ENCODE data around the gene RHOH.
A peak's percentile ranks its signal among the peaks of the same experiment; 100 is the strongest.

RHOH gene

DNA sequence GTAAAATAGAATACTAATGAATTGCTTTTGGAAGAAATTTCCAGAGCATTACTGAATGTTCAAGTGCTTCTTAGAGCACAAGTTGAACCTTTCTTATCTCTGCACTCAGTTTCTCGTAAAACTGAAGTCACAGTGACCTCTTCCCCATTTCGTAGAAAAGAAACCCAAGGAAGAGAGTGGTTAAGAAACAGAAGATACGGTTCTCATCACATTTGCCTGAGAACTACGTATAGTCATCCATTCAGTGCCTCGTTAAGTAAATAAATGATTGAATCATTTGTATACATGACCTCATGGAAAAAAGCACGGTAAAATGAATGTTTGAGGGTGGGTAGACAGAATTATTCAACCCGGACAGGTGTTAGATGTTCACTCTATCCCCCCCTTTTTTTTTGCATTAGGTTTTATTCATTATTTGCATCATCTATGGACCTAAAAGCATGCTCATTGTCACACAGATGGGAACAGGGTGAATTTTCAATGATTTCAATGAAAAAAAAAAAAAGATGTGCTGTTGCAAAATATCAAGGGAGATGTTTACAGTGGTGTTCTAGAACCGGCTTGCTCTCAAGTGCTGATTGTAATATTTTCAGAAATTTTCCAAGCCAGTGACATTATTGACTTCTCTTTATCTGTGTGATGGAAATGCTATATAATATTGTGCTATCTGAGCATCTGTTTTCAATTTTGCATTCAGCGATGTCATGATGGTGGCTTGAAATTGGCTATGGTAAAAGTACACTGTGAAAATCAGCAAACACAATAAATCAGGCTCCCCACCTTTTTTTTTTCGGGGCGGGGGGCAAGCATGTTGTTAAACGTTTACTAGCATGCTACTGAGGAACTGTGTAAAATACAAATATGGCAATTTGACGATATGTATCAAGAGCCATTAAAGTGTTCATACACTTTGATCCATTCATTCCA, 4.3 kb downstream of the RHOH start:
- DNase-seq, result peak; percentile 91
- Histone ChIP-seq H3K27me3 (ENCODE audit: control insufficient read depth in 1 of 2, insufficient read depth in 1 of 2, low read length in 2 of 2) (no peaks in the 10 kb centered on the region), H3K14ac (ENCODE audit: low read length in 2 of 2) (no peak overlapping the region), H2AK5ac (ENCODE audit: low read length, severe bottlenecking) (no peak overlapping the region), H3K27ac (ENCODE audit: low read length, poor library complexity, severe bottlenecking) (no peak overlapping the region), H2BK5ac (ENCODE audit: low read depth, low read length, poor library complexity, severe bottlenecking) (no peak overlapping the region), H3K9ac (ENCODE audit: low read length) (no peak overlapping the region), H3K4me2 (ENCODE audit: low read length, poor library complexity, severe bottlenecking) (no peak overlapping the region), H4K8ac (ENCODE audit: low read length) (no peak overlapping the region), H3K4me3 (ENCODE audit: insufficient read depth in 1 of 2, low read depth in 1 of 2, low read length in 2 of 2) (no peak overlapping the region), H3K23ac (ENCODE audit: low read length in 2 of 2) (no peak overlapping the region), H3K18ac (ENCODE audit: low read depth in 1 of 2, low read length in 2 of 2) (no peak overlapping the region), H3K4ac (ENCODE audit: low read depth in 1 of 2, low read length in 2 of 2) (no peak overlapping the region), H4K91ac (ENCODE audit: low read length) (no peak overlapping the region), H2BK120ac (ENCODE audit: low read depth, low read length) (no peak overlapping the region), H2BK12ac (ENCODE audit: low read length in 2 of 2) (no peak overlapping the region), H3K4me1 (ENCODE audit: control insufficient read depth, insufficient read depth, low read depth, low read length) (peaks cover 2% of the 10 kb centered on the region), H3K79me1 (replicated peaks; ENCODE audit: low read length, poor library complexity, severe bottlenecking) (no peaks in the 10 kb centered on the region), H3K9me3 (ENCODE audit: control insufficient read depth, low read length) (no peaks in the 10 kb centered on the region), H2BK15ac (ENCODE audit: low read depth, poor library complexity, severe bottlenecking) (no peak overlapping the region), H2AFZ (ENCODE audit: low read depth, low read length) (no peak overlapping the region), H3K36me3 (ENCODE audit: control insufficient read depth in 1 of 2, insufficient read depth in 2 of 2, low read depth in 1 of 2, low read length in 2 of 2) (no peaks in the 10 kb centered on the region)
- 66% methylated on average over 4 of the region's 13 CpGs for WGBS

DNA sequence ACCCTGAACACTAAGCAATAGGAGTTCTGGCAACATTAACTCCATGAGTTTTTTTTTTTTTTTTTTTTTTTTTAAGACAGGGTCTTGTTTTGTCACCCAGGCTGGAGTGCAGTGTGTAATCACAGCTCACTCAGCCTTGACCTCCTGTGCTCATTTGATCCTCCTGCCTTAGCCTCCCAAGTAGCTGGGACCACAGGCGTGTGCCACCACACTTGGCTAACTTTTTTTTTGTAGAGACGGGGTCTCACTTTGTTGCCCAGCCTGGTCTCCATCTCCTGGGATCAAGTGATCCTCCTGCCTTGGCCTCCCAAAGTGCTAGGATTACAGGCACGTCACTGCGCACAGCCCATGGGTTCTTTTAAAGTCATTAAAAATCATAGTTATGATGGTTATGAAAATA, 5.1 kb downstream of the RHOH start:
- Histone ChIP-seq H2BK15ac (ENCODE audit: low read depth, poor library complexity, severe bottlenecking) (no peak overlapping the region), H3K23ac (ENCODE audit: low read length in 2 of 2) (no peak overlapping the region)
- 95% methylated on average over 4 of the region's 4 CpGs for WGBS

DNA sequence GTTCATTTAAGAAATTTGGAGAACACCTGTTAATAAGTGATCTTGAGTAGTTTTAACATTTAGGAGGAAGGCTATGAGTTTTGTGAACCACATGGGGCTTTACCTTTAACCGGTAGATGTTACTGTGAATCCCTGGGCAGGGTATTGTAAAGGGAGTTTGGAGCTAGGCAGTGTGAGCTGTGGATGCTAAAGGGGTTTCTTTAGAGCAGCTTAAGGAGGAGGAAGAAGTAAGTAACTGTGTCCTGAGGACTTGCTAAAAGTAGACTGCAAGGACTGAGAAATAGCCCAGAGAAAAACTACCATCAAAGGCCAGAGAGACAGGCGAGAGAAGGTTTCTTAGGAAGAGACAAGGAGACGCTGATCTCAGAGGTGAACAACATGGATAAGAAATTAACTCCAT, 5.6 kb downstream of the RHOH start:
- no peak for DNase-seq
- no peak overlapping the region for H4K91ac ChIP-seq (ENCODE audit: low read length)
- no peak overlapping the region for H3K9ac ChIP-seq (ENCODE audit: low read length)
- no peak overlapping the region for H3K27ac ChIP-seq (ENCODE audit: low read length, poor library complexity, severe bottlenecking)
- H2AFZ ChIP-seq (ENCODE audit: low read depth, low read length), result no peak overlapping the region
- H4K8ac ChIP-seq (ENCODE audit: low read length), result no peak overlapping the region
- no peak overlapping the region for H2BK5ac ChIP-seq (ENCODE audit: low read depth, low read length, poor library complexity, severe bottlenecking)
- H3K79me1 ChIP-seq (replicated peaks; ENCODE audit: low read length, poor library complexity, severe bottlenecking), result no peaks in the 10 kb centered on the region
- no peaks in the 10 kb centered on the region for H3K27me3 ChIP-seq (ENCODE audit: control insufficient read depth in 1 of 2, insufficient read depth in 1 of 2, low read length in 2 of 2)
- WGBS, result 96% methylated on average over 3 of the region's 3 CpGs
- peaks cover 2% of the 10 kb centered on the region for H3K4me1 ChIP-seq (ENCODE audit: control insufficient read depth, insufficient read depth, low read depth, low read length)
- no peak overlapping the region for H2BK12ac ChIP-seq (ENCODE audit: low read length in 2 of 2)
- H2BK120ac ChIP-seq (ENCODE audit: low read depth, low read length), result no peak overlapping the region
- no peak overlapping the region for H3K14ac ChIP-seq (ENCODE audit: low read length in 2 of 2)
- H3K4me2 ChIP-seq (ENCODE audit: low read length, poor library complexity, severe bottlenecking), result no peak overlapping the region
- H2AK5ac ChIP-seq (ENCODE audit: low read length, severe bottlenecking), result no peak overlapping the region
- H3K4me3 ChIP-seq (ENCODE audit: insufficient read depth in 1 of 2, low read depth in 1 of 2, low read length in 2 of 2), result no peak overlapping the region
- no peaks in the 10 kb centered on the region for H3K36me3 ChIP-seq (ENCODE audit: control insufficient read depth in 1 of 2, insufficient read depth in 2 of 2, low read depth in 1 of 2, low read length in 2 of 2)
- H3K18ac ChIP-seq (ENCODE audit: low read depth in 1 of 2, low read length in 2 of 2), result no peak overlapping the region
- H3K9me3 ChIP-seq (ENCODE audit: control insufficient read depth, low read length), result no peaks in the 10 kb centered on the region
- no peak overlapping the region for H3K23ac ChIP-seq (ENCODE audit: low read length in 2 of 2)
- no peak overlapping the region for H2BK15ac ChIP-seq (ENCODE audit: low read depth, poor library complexity, severe bottlenecking)
- H3K4ac ChIP-seq (ENCODE audit: low read depth in 1 of 2, low read length in 2 of 2), result no peak overlapping the region

More for the DNA sequence above, 5.1 kb downstream of the RHOH start:
- Histone ChIP-seq H3K14ac (ENCODE audit: low read length in 2 of 2) (no peak overlapping the region), H2BK5ac (ENCODE audit: low read depth, low read length, poor library complexity, severe bottlenecking) (no peak overlapping the region), H3K9me3 (ENCODE audit: control insufficient read depth, low read length) (no peaks in the 10 kb centered on the region), H2BK12ac (ENCODE audit: low read length in 2 of 2) (no peak overlapping the region), H3K4ac (ENCODE audit: low read depth in 1 of 2, low read length in 2 of 2) (no peak overlapping the region), H3K27me3 (ENCODE audit: control insufficient read depth in 1 of 2, insufficient read depth in 1 of 2, low read length in 2 of 2) (no peaks in the 10 kb centered on the region), H3K4me3 (ENCODE audit: insufficient read depth in 1 of 2, low read depth in 1 of 2, low read length in 2 of 2) (no peak overlapping the region), H3K4me2 (ENCODE audit: low read length, poor library complexity, severe bottlenecking) (no peak overlapping the region), H3K4me1 (ENCODE audit: control insufficient read depth, insufficient read depth, low read depth, low read length) (peaks cover 2% of the 10 kb centered on the region), H4K8ac (ENCODE audit: low read length) (no peak overlapping the region), H4K91ac (ENCODE audit: low read length) (no peak overlapping the region), H3K9ac (ENCODE audit: low read length) (no peak overlapping the region), H2BK120ac (ENCODE audit: low read depth, low read length) (no peak overlapping the region), H3K27ac (ENCODE audit: low read length, poor library complexity, severe bottlenecking) (no peak overlapping the region), H2AFZ (ENCODE audit: low read depth, low read length) (no peak overlapping the region), H3K18ac (ENCODE audit: low read depth in 1 of 2, low read length in 2 of 2) (no peak overlapping the region), H3K79me1 (replicated peaks; ENCODE audit: low read length, poor library complexity, severe bottlenecking) (no peaks in the 10 kb centered on the region), H2AK5ac (ENCODE audit: low read length, severe bottlenecking) (no peak overlapping the region), H3K36me3 (ENCODE audit: control insufficient read depth in 1 of 2, insufficient read depth in 2 of 2, low read depth in 1 of 2, low read length in 2 of 2) (no peaks in the 10 kb centered on the region)
- no peak for DNase-seq

DNA sequence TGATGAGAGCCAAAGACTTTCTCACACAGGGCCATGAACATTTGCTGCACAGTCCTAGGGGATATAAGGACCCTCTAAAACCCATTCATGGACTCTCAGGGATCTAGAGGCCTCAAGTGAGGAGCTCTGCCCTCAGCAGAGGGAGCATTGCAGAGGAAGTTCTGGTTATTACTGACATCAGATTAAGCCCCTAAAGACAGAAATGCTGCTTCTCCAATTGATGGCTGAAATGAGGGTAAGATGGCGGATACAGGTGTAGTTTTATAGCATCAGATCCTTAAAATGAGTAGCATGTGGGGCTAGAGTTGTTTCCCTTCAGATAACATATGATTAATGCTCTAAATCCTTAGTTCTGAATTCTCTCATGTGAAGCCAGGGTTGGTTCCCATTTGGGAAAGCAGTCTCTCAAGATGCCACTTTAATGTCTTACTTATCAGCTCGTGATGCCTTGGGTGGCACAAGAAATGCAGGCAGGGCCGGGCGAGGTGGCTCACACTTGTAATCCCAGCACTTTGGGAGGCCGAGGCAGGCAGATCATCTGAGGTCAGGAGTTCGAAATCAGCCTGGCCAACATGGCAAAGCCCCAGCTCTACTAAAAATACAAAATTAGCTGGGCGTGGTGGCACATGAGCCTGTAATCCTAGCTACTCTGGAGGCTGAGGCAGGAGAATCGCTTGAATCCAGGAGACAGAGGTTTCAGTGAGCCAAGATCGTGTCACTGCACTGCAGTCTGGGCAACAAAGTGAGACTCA, 7.9 kb downstream of the RHOH start:
- no peak overlapping the region for H2AK5ac ChIP-seq (ENCODE audit: low read length, severe bottlenecking)
- DNase-seq, result no peak
- H3K4me1 ChIP-seq (ENCODE audit: control insufficient read depth, insufficient read depth, low read depth, low read length), result peaks cover 2% of the 10 kb centered on the region
- H4K91ac ChIP-seq (ENCODE audit: low read length), result no peak overlapping the region
- H3K9ac ChIP-seq (ENCODE audit: low read length), result no peak overlapping the region
- H3K18ac ChIP-seq (ENCODE audit: low read depth in 1 of 2, low read length in 2 of 2), result peak overlapping the region in 1 of 2 experiments; percentile 1
- no peak overlapping the region for H3K4ac ChIP-seq (ENCODE audit: low read depth in 1 of 2, low read length in 2 of 2)
- no peaks in the 10 kb centered on the region for H3K36me3 ChIP-seq (ENCODE audit: control insufficient read depth in 1 of 2, insufficient read depth in 2 of 2, low read depth in 1 of 2, low read length in 2 of 2)
- no peak overlapping the region for H3K4me3 ChIP-seq (ENCODE audit: insufficient read depth in 1 of 2, low read depth in 1 of 2, low read length in 2 of 2)
- H2AFZ ChIP-seq (ENCODE audit: low read depth, low read length), result no peak overlapping the region
- H3K23ac ChIP-seq (ENCODE audit: low read length in 2 of 2), result no peak overlapping the region
- no peak overlapping the region for H4K8ac ChIP-seq (ENCODE audit: low read length)
- H3K9me3 ChIP-seq (ENCODE audit: control insufficient read depth, low read length), result no peaks in the 10 kb centered on the region
- H3K79me1 ChIP-seq (replicated peaks; ENCODE audit: low read length, poor library complexity, severe bottlenecking), result no peaks in the 10 kb centered on the region
- peak overlapping the region in 1 of 2 experiments; percentile 7 for H3K14ac ChIP-seq (ENCODE audit: low read length in 2 of 2)
- no peak overlapping the region for H3K27ac ChIP-seq (ENCODE audit: low read length, poor library complexity, severe bottlenecking)
- no peak overlapping the region for H2BK120ac ChIP-seq (ENCODE audit: low read depth, low read length)
- no peak overlapping the region for H3K4me2 ChIP-seq (ENCODE audit: low read length, poor library complexity, severe bottlenecking)
- no peak overlapping the region for H2BK12ac ChIP-seq (ENCODE audit: low read length in 2 of 2)
- H2BK15ac ChIP-seq (ENCODE audit: low read depth, poor library complexity, severe bottlenecking), result no peak overlapping the region
- WGBS, result 97% methylated on average over 9 of the region's 9 CpGs
- no peak overlapping the region for H2BK5ac ChIP-seq (ENCODE audit: low read depth, low read length, poor library complexity, severe bottlenecking)
- no peaks in the 10 kb centered on the region for H3K27me3 ChIP-seq (ENCODE audit: control insufficient read depth in 1 of 2, insufficient read depth in 1 of 2, low read length in 2 of 2)

Measured in mesenchymal stem cell (in vitro differentiated cells and primary cell).